Tibial nerve (tissue), 4 donors: Measurements from ENCODE around the gene PRR14.

Experiments
- CTCF ChIP-seq, 5 experiments: fragments of 200-600 bp in 3 of 5; fragments of 450-650 bp in 2 of 5; sonication (generic) in 3 of 5; IDR thresholded peaks; one replicate each; pipeline ENCODE4 v1.5.1; 2016 to 2019; ENCODE audit warnings: antibody characterized with exemption in 5 of 5, mild to moderate bottlenecking in 3 of 5, moderate library complexity in 2 of 5
- EP300 ChIP-seq, 2 donors: sonication (generic); formaldehyde crosslinking; IDR thresholded peaks; one replicate each; pipeline ENCODE4 v1.6.1; 2017; ENCODE audit warnings: antibody characterized with exemption in 2 of 2, mild to moderate bottlenecking in 1 of 2
- POLR2A ChIP-seq, 2 donors: fragments of 450-650 bp; IDR thresholded peaks; one replicate each; pipeline ENCODE4 v1.6.1; 2017; ENCODE audit warnings: antibody characterized with exemption in 2 of 2, mild to moderate bottlenecking in 2 of 2, moderate library complexity in 2 of 2

- TF ChIP-seq CTCF (IDR thresholded peaks at IDR 0.05) (no peak), EP300 (IDR thresholded peaks at IDR 0.05) (no peak), POLR2A (IDR thresholded peaks at IDR 0.05) (no peak)
Measured at GRCh38 chr16:30662449-30662848, 11.7 kb downstream of the PRR14 start.
